ENCODE results near the gene SOX11.
"Not testable (repeated sequence)": the region's sequence is repeated elsewhere in the genome, so short reads cannot be mapped to it uniquely, and the experiment has no call there.

Gene SOX11

GRCh38 chr2:5691985-5692529 is at the start of gene SOX11:
Gene SOX11 (plus strand): TSS chr2:5692384. CDS start chr2:5692722, 338 bp downstream.
- DNase-seq (ENCODE audit: low read depth in 2 of 2), result no peak

GRCh38 chr2:5652734-5653133 is 39.5 kb upstream of the SOX11 start:
- DNase-seq (ENCODE audit: low read depth in 2 of 2), result not testable (repeated sequence)

DNA sequence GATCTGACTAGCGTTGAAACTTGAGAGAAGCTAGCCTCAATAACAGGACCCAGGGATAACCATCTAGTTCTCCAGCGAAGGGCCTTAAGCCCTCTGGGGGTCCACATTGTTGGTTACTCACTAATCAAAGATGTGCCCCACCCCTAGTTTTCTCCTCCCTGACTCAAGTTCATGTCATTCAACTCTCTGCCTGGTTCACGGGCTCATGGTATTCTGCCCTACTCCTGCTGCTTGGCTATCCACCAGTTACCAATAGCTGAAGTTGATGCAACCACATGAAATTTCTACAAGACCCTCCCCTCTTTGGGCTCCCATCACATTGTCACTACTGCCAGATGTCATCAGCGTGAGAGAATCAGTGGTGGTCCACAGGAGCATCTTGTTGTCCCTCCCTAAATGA is 38.4 kb upstream of the SOX11 start:
- DNase-seq (ENCODE audit: low read depth in 2 of 2), result not testable (repeated sequence)

- no peak for DNase-seq (ENCODE audit: low read depth in 2 of 2)
Measured at GRCh38 chr2:5657231-5657630, 35.0 kb upstream of the SOX11 start.

GRCh38 chr2:5660591-5660990 is 31.6 kb upstream of the SOX11 start:
- DNase-seq (ENCODE audit: low read depth in 2 of 2), result no peak

- no peak for DNase-seq (ENCODE audit: low read depth in 2 of 2)
Measured at GRCh38 chr2:5661362-5661761, 30.8 kb upstream of the SOX11 start.

- DNase-seq (ENCODE audit: low read depth in 2 of 2), result no peak
Measured at GRCh38 chr2:5664278-5664681, 27.9 kb upstream of the SOX11 start.

DNA sequence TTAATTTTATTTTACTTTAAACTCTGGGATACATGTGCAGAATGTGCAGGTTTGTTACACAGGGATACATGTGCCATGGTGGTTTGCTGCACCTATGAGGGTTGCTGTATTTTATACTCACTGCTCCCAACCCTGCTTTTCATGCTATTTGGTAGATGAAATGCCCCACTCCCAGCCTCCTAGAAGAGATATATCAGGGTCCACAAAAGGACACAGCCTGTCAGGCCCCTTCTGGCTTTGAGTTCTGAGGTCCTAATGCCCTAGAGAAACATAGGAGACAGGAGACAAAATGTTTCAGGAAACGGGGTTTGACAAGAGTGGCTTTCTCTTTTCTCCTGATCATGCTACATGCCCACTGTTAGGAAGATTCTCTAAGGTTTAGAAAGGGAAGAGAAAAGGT is 27.1 kb upstream of the SOX11 start:
- DNase-seq (ENCODE audit: low read depth in 2 of 2), result no peak

GRCh38 chr2:5666798-5667197 is 25.4 kb upstream of the SOX11 start:
- DNase-seq (ENCODE audit: low read depth in 2 of 2), result no peak

- DNase-seq (ENCODE audit: low read depth in 2 of 2), result not testable (repeated sequence)
Measured at GRCh38 chr2:5667655-5668054, 24.5 kb upstream of the SOX11 start.

- no peak for DNase-seq (ENCODE audit: low read depth in 2 of 2)
Measured at GRCh38 chr2:5668682-5669250, 23.4 kb upstream of the SOX11 start.

- no peak for DNase-seq (ENCODE audit: low read depth in 2 of 2)
Measured at GRCh38 chr2:5672749-5673144, 19.4 kb upstream of the SOX11 start.

DNA sequence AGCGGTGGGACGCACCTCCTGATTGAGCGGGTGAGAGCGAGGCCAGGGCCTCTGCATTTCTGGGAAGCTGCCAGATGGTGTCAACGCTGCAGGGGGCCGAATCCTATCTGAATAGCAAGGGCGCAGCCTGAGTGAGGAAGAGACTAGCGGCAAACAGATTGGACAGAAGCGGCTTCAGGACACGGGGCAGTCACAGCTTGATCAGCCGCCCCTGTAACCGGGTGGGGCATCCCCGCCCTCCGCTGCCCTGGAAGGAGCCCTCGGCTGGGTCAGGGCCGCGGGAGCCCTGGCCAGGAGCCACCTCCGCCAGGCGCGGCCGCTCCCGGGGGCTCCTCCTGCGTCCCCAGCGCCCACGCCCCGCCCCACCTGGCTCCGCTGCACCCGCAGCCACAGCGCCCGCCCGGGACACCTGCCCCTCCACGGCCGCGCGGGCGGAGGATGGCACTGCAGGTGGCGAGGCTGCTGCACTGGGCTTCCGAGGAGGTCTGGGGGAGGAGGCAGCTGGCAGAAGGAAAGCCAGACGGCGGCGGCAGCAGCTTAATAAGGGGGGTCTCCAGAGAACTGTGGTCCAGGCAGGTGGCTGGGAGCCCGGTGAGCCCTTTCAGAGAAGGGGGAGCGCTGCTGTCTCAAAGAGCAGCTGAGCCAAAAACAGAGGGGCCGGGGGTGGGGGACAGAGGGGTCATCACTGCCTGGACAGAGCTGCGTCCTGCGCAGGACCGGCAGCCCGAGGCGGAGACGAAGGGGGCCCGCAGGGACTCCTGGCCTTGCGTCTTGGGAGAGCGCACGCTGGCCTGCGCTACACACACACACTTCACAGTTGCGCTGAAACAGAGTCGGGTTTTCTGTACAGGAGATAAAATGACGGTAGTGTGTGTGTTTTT is 18.8 kb upstream of the SOX11 start:
- no peak for DNase-seq (ENCODE audit: low read depth in 2 of 2)

GRCh38 chr2:5674026-5674340 is 18.2 kb upstream of the SOX11 start:
- DNase-seq (ENCODE audit: low read depth in 2 of 2), result no peak

DNA sequence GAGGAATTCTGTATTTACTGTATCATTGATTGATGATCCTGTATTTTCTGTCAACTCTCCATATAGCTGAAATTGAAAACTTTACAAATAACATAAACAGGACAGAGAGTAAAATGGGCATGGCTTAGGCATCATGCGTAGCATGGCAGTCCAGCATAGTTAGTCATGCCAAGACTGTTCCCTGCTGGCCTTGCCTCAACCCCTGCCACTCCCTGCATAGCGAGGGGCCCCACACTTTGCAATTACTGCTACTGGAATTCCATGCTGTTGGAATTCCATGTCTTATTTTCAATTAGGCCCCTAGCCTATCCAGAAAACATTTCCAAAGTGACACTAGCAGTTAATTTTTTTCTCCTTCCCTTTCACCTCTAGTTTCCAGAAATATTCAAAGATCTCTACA is 15.1 kb upstream of the SOX11 start:
- no peak for DNase-seq (ENCODE audit: low read depth in 2 of 2)

GRCh38 chr2:5683471-5683870 is 8.7 kb upstream of the SOX11 start:
- no peak for DNase-seq (ENCODE audit: low read depth in 2 of 2)

- no peak for DNase-seq (ENCODE audit: low read depth in 2 of 2)
Measured at GRCh38 chr2:5685225-5685624, 7.0 kb upstream of the SOX11 start.

- DNase-seq (ENCODE audit: low read depth in 2 of 2), result no peak
Measured at GRCh38 chr2:5686068-5686467, 6.1 kb upstream of the SOX11 start.

GRCh38 chr2:5686536-5686935 is 5.6 kb upstream of the SOX11 start:
- DNase-seq (ENCODE audit: low read depth in 2 of 2), result no peak

DNA sequence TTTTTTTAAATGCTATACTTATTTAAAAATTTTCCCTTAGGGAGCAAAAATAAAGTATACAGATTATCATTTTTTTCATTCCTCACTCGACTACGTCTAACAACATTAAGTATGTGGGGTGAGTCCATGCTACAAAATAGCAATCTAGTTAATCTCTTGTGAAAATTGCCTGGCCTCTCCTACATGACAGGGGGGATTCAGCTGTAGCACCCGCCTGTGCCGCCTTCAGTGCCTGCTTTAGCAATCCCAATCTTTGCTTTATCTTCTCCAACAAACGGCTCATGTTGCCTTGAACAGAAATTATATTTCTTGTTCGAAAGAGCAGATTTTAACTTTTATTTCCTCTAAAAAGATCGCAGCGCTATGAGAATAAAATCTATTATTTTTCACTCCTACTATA is 2.4 kb upstream of the SOX11 start:
- DNase-seq (ENCODE audit: low read depth in 2 of 2), result no peak

GRCh38 chr2:5690286-5690685 is 1.9 kb upstream of the SOX11 start:
- no peak for DNase-seq (ENCODE audit: low read depth in 2 of 2)

DNA sequence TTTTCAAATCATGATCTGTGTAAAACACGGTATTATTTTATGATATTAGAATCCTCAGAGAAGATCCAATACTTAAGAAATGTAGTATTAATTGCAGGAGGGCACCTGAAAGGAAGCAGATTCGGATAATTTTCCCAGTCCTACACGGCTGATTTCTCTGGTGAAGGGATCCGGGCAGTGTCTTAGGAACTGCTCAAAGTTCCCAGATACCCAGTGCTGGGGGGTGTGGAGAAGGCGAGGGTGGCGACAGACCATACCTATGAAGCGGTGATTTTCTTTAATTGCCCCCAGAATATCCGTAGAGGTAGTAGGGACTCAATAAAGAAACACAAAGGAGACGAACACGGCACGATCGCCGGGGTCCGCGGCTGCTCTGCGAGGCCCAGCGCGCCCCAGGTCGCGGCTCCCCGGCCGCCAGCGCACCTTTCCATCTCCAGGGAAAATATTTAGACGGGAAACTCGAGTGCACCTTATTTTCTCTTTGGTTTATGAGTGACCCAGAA is 1.4 kb upstream of the SOX11 start:
- DNase-seq (ENCODE audit: low read depth in 2 of 2), result no peak
